ENCODE results near the gene WWOX. TPM values are rescaled to one million over a fixed set of nuclear protein-coding genes. Genes with fewer than 3 reads are reported as not detected.

Gene WWOX
- total RNA-seq, 1 donor from 2014 or later = 29.6 TPM

DNA sequence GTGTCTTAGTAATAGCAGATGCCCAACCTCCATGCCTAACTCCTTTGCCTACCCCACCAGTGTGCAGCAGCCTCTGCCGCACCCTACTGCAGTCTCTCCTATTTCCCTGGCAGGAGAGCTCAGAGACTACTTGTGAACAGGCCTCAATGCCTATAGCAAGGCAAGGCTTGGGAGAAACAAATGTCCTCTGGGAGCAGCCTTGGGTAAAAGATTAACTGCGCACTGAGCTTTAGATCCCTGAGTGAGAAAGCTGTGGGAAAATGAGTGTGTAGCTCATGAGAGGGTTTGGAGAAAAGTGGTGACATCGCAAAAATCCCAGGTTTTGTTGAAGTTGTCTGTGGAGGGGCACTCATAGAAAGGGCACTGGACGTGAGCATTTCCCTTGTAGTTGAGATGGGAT lies 335.8 kb downstream of the WWOX start:
- no peak overlapping the region for H3K4me3 ChIP-seq (ENCODE audit: low read depth, low read length)
- TF ChIP-seq, protein P1, sequence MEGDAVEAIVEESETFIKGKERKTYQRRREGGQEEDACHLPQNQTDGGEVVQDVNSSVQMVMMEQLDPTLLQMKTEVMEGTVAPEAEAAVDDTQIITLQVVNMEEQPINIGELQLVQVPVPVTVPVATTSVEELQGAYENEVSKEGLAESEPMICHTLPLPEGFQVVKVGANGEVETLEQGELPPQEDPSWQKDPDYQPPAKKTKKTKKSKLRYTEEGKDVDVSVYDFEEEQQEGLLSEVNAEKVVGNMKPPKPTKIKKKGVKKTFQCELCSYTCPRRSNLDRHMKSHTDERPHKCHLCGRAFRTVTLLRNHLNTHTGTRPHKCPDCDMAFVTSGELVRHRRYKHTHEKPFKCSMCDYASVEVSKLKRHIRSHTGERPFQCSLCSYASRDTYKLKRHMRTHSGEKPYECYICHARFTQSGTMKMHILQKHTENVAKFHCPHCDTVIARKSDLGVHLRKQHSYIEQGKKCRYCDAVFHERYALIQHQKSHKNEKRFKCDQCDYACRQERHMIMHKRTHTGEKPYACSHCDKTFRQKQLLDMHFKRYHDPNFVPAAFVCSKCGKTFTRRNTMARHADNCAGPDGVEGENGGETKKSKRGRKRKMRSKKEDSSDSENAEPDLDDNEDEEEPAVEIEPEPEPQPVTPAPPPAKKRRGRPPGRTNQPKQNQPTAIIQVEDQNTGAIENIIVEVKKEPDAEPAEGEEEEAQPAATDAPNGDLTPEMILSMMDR (conservative IDR thresholded peaks at IDR 0.05; ENCODE audit: low read depth, low read length) = no peak
- peak; percentile 38 for DNase-seq (ENCODE audit: low read depth)

DNA sequence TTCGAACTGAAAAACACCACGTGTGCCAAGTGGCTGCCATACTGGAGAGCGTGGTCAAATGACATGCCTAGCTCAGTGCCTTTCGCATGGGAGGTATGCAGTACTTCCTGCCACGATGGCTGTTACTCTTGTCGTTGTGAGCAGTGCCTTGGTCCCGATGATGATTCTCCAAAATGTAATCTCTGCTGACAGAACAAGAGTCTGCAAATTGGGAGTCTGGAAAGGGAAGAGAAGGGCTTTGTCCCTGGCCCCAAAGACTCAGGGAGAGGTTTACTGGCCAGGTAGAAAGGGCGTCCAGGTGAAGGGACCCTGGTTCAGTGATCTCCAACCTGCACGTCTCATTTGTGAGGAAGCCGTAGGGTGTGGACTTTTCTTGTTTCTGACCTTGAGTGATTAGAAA lies 336.6 kb downstream of the WWOX start:
- TF ChIP-seq, protein P1 (conservative IDR thresholded peaks at IDR 0.05; ENCODE audit: low read depth, low read length) = no peak
- DNase-seq (ENCODE audit: low read depth) = no peak
- H3K4me3 ChIP-seq (ENCODE audit: low read depth, low read length) = no peak overlapping the region

DNA sequence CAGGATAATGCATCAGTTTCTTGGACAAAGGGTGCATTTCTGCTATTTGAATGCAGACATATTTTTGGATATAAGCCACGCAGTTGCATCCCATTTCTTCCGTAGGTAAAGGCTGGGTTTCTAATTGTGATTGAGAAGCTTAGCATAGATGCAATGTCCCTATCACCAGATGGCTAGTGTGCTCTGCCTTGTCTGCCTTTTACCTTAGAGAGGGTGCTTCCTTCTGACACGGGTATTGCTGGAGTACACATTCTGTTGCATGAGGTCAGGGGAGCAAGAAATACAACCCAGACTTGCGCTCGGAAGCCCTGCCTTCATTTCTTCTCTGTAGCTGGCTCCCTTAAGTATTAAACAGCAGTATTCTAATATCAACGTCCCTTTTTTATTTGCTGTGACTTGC lies 337.4 kb downstream of the WWOX start:
- H3K4me3 ChIP-seq (ENCODE audit: low read depth, low read length) = no peak overlapping the region
- TF ChIP-seq, protein P1 (conservative IDR thresholded peaks at IDR 0.05; ENCODE audit: low read depth, low read length) = no peak
- no peak for DNase-seq (ENCODE audit: low read depth)

DNA sequence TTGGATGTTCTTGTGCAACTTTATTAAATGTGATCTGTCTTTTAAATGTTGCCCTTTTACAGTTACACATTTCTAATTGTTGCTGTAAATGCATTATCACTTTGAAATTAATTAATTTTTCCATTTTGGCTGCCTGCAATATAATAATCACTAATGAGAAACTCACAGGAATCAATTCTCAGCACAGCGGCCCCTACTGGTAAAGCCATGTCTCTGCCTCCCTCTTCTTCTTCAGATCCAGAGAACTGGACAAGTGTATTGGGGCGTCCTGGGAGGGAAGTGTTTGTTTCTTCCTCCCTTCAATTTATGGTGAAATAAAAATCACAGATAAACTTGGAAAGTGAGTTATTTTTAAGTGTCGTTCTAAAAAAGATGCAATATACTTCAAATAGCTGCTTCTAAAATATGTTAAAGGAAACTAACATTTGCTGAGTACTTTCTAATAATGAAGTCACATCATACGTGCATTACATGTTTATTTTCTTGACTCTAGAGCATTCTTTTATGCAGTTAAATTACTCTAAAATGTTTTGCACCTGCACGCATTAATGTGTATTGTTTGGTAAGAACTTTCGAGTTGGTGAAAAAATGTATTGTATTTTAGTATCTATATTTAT lies 338.0 kb downstream of the WWOX start:
- H3K4me3 ChIP-seq (ENCODE audit: low read depth, low read length) = no peak overlapping the region
- TF ChIP-seq, protein P1 (conservative IDR thresholded peaks at IDR 0.05; ENCODE audit: low read depth, low read length) = peak; percentile 94
- no peak for DNase-seq (ENCODE audit: low read depth)

DNA sequence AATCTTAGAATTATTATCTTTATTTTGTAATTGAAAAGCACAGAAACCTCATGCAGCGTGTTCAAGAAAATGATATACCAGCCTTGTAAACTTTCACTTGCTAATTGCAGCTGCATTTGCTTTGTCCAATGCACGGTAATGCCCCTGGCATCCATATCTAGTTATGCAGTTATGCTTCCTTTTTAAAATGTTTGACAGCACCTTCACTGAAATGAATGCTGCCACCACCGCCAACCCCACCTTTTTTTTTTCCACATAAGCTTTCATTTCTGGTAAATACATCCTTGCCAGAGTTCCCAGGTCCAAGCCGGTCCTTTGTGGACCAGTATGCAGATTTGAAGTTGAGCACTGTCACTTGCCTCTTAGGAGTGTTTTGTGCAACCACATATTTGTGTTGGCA lies 338.8 kb downstream of the WWOX start:
- no peak overlapping the region for H3K4me3 ChIP-seq (ENCODE audit: low read depth, low read length)
- TF ChIP-seq, protein P1 (conservative IDR thresholded peaks at IDR 0.05; ENCODE audit: low read depth, low read length) = no peak
- no peak for DNase-seq (ENCODE audit: low read depth)

DNA sequence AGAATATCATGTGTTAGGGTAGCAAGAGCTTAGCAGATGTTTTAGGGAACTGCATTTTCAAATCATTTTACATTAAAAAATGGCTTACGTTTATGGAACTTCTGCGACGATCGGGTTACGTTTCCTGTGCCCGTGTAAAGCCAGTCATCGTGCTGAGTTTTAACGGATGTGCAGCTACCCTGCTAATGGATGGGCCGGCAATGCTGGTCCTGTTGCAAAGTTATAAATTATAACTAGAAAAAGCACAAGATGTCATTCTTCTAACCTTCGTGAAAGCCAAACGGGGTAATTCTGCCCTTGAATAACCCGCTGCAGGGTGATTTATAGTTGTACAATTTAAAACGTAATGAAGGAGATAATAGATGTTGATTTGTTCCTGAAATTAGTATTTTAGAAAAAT lies 339.2 kb downstream of the WWOX start:
- TF ChIP-seq, protein P1 (conservative IDR thresholded peaks at IDR 0.05; ENCODE audit: low read depth, low read length) = no peak
- no peak for DNase-seq (ENCODE audit: low read depth)
- H3K4me3 ChIP-seq (ENCODE audit: low read depth, low read length) = no peak overlapping the region

DNA sequence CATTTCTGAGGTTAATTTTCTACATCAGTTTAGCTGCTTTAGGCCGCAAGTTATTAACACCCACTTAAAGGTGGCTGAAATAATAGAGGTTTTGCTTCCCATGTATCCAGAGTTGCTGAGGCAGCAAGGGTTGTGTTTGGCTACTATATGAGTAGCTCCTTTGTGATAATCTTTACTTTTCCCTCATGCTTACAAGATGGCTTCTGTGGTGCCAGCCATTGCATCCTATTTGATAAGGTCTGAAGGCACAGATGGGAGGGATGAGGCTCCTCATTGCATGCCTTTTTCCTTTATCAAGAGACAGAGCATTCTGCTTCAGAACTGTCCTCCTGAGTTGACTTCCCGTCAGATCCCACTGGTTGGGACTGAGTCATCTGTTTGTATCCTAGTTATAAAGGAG lies 340.2 kb downstream of the WWOX start:
- no peak overlapping the region for H3K4me3 ChIP-seq (ENCODE audit: low read depth, low read length)
- no peak for DNase-seq (ENCODE audit: low read depth)
- TF ChIP-seq, protein P1 (conservative IDR thresholded peaks at IDR 0.05; ENCODE audit: low read depth, low read length) = no peak

All from epithelial cell of proximal tubule (primary cell).